RWPE2 (cell line): ENCODE results near the gene MTHFS.
"Not testable (repeated sequence)": the region's sequence is repeated elsewhere in the genome, so short reads cannot be mapped to it uniquely, and the experiment has no call there.

Experiments
- ATAC-seq: fragments of 200-7000 bp; cut with Tn5 transposase; 3 replicates; pipeline ENCODE4 v1.9.1; 2021; ENCODE audit warnings: low read depth
- DNase-seq: peaks from one replicate; pipeline ENCODE4 v3.0.0-alpha.2; 2020; ENCODE audit warnings: low spot score
- H3K27ac ChIP-seq: fragments of 450-650 bp; 2 replicates; pipeline ENCODE4 v1.5.1; 2017; ENCODE audit warnings: mild to moderate bottlenecking; ENCODE audit not compliant: poor library complexity, severe bottlenecking
- H3K27me3 ChIP-seq: fragments of 250-450 bp; sonication (Bioruptor Pico); 2 replicates; pipeline ENCODE4 v1.5.1; 2021; ENCODE audit warnings: mild to moderate bottlenecking, moderate library complexity; ENCODE audit not compliant: insufficient read depth, poor library complexity, severe bottlenecking
- H3K36me3 ChIP-seq: fragments of 250-450 bp; sonication (Bioruptor Pico); 2 replicates; pipeline ENCODE4 v1.5.1; 2020; ENCODE audit warnings: low read depth, mild to moderate bottlenecking, moderate library complexity
- H3K4me1 ChIP-seq: fragments of 250-450 bp; sonication (Bioruptor Pico); 2 replicates; pipeline ENCODE4 v1.5.1; 2021; ENCODE audit warnings: mild to moderate bottlenecking, moderate library complexity; ENCODE audit not compliant: insufficient read depth, poor library complexity, severe bottlenecking
- H3K4me3 ChIP-seq: fragments of 250-450 bp; sonication (Bioruptor Pico); 2 replicates; pipeline ENCODE4 v1.5.1; 2021; ENCODE audit warnings: mild to moderate bottlenecking, moderate library complexity; ENCODE audit not compliant: severe bottlenecking
- H3K9me3 ChIP-seq: fragments of 250-450 bp; sonication (Bioruptor Pico); 2 replicates; pipeline ENCODE4 v1.5.1; 2021; ENCODE audit warnings: mild to moderate bottlenecking, moderate library complexity; ENCODE audit not compliant: severe bottlenecking
- CTCF ChIP-seq: fragments of 450-650 bp; IDR thresholded peaks from one replicate; pipeline ENCODE4 v1.5.1; 2017; ENCODE audit warnings: mild to moderate bottlenecking, moderate library complexity; ENCODE audit not compliant: poor library complexity, severe bottlenecking

MTHFS gene

GRCh38 chr15:79900087-79900486, 3.3 kb upstream of the MTHFS start:
- no peak for TF ChIP-seq CTCF

GRCh38 chr15:79898786-79899185, 2.0 kb upstream of the MTHFS start:
- peak overlapping the region; percentile 5 for H3K27ac ChIP-seq
- H3K36me3 ChIP-seq, H3K27me3 ChIP-seq, H3K9me3 ChIP-seq, H3K4me3 ChIP-seq, DNase-seq, ATAC-seq: not testable (repeated sequence)
- peaks cover 21% of the 10 kb centered on the region for H3K4me1 ChIP-seq

More at GRCh38 chr15:79900087-79900486, 3.3 kb upstream of the MTHFS start:
- no peaks in the 10 kb centered on the region for H3K27me3 ChIP-seq
- DNase-seq (no peak), ATAC-seq (no peak)
- H3K9me3 ChIP-seq, result no peaks in the 10 kb centered on the region
- H3K4me3 ChIP-seq, result no peak overlapping the region
- H3K4me1 ChIP-seq, result peaks cover 18% of the 10 kb centered on the region
- H3K27ac ChIP-seq, result no peak overlapping the region
- H3K36me3 ChIP-seq, result no peaks in the 10 kb centered on the region

GRCh38 chr15:79898369-79898768, 1.6 kb upstream of the MTHFS start:
- H3K36me3 ChIP-seq, result no peaks in the 10 kb centered on the region
- peak overlapping the region; percentile 5 for H3K27ac ChIP-seq
- no peak for TF ChIP-seq CTCF
- H3K9me3 ChIP-seq, result no peaks in the 10 kb centered on the region
- H3K4me3 ChIP-seq, result no peak overlapping the region
- H3K27me3 ChIP-seq, result no peaks in the 10 kb centered on the region
- peaks cover 21% of the 10 kb centered on the region for H3K4me1 ChIP-seq
- ATAC-seq, result no peak
- no peak for DNase-seq

GRCh38 chr15:79897701-79898113, 893 bp upstream of the MTHFS start:
- peak overlapping the region; percentile 61 for H3K4me3 ChIP-seq
- no peaks in the 10 kb centered on the region for H3K9me3 ChIP-seq
- peak overlapping the region; percentile 54 for H3K27ac ChIP-seq

GRCh38 chr15:79897380-79897678, 515 bp upstream of the MTHFS start:
- Histone ChIP-seq H3K4me1 (peaks cover 29% of the 10 kb centered on the region), H3K4me3 (peak overlapping the region; percentile 61), H3K36me3 (peaks cover 10% of the 10 kb centered on the region), H3K27me3 (no peaks in the 10 kb centered on the region), H3K27ac (peak overlapping the region; percentile 54), H3K9me3 (no peaks in the 10 kb centered on the region)
- no peak for TF ChIP-seq CTCF
- no peak for DNase-seq
- ATAC-seq, result no peak

More at GRCh38 chr15:79897701-79898113, 893 bp upstream of the MTHFS start:
- Histone ChIP-seq H3K36me3 (peaks cover 6% of the 10 kb centered on the region), H3K4me1 (peaks cover 26% of the 10 kb centered on the region), H3K27me3 (no peaks in the 10 kb centered on the region)
- ATAC-seq (no peak), DNase-seq (no peak)
- TF ChIP-seq CTCF, result no peak
